ENCODE results near the gene LGALS12.
"Not testable (repeated sequence)": the region's sequence is repeated elsewhere in the genome, so short reads cannot be mapped to it uniquely, and the experiment has no call there.

Gene LGALS12

DNA sequence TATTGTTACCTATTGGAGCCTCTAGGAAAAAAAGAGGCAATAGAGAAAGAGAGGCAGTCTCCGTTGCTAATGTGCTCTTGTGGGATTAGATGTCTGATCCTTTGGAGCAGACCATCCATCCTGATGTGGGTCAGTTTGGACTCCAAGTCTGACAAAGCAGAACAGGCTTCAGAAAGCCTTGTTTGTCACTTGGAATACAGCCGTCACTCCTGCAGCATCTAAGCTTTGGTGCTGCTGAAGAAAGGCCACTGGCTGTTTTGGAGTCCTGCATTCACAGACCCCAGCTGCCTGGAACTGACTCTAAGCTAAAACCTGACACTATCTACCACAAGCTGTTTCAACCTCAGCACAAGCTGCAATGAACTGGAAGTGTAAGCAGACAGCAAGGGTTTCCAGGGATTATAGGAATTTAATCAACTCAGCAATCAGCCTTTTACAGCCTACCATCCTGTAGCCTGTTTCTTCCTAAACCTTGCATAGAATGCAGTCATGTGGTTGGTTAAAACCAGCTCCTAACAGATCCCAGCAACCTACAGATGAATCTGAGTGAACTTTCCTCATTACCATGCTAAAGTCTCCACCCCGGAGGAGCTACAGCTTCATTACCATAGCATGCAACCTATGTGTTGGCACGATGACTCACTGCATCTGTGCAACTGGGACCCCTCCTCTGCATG, 27.1 kb downstream of the LGALS12 start:
- no peak for TF ChIP-seq POLR2A (IDR thresholded peaks at IDR 0.05; ENCODE audit: low read length)
- no peak for TF ChIP-seq GATA1 (IDR thresholded peaks at IDR 0.05; ENCODE audit: low read depth, low read length)
- no peak for DNase-seq

DNA sequence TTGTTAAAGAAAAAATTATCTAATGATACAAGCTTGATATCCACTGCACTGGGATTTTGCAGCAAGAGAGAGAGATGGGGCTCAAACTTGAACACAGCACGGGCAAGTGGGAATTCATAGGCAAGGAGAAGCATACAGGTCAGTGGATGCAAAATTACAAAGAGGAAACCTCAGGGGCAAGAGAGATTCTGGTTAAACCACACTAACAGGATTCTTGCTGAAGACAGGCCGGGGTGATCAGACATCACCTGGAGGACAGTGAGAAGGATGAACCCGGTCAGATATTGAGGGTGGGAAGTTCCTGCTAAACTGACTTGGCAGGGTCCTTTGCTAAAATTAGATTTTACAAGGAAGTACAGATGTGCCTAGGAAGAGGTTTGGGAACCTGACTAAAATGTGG, 28.2 kb downstream of the LGALS12 start:
- no peak for DNase-seq
- TF ChIP-seq POLR2A (IDR thresholded peaks at IDR 0.05; ENCODE audit: low read length) = no peak
- TF ChIP-seq GATA1 (IDR thresholded peaks at IDR 0.05; ENCODE audit: low read depth, low read length) = no peak

DNA sequence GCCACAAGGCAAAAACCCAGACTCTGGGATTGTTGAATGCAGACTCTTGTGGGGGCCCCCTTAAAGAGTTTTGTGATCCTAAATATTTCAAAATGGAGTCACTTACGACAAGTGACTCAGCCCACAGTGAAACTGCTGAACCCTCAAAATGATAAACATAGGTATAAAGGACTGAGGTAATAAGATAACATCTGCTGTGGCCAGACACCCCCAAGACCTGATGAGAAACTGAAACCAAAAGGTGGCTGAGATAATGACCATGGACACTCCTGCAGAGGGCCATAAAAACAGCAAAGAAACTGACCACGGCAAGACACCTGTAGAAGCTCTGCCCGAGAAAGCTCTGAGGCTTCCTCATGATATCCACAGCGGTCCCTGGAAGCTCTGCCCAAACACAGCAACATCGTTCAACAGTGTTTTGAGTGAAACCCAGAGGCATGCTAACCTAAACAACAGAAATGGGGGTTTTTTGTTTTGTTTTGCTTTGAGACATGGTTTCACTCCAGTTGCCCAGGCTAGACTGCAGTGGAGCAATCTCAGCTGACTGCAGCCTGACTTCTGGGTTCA, 29.1 kb downstream of the LGALS12 start:
- no peak for DNase-seq
- TF ChIP-seq POLR2A (IDR thresholded peaks at IDR 0.05; ENCODE audit: low read length) (no peak), GATA1 (IDR thresholded peaks at IDR 0.05; ENCODE audit: low read depth, low read length) (no peak)

DNA sequence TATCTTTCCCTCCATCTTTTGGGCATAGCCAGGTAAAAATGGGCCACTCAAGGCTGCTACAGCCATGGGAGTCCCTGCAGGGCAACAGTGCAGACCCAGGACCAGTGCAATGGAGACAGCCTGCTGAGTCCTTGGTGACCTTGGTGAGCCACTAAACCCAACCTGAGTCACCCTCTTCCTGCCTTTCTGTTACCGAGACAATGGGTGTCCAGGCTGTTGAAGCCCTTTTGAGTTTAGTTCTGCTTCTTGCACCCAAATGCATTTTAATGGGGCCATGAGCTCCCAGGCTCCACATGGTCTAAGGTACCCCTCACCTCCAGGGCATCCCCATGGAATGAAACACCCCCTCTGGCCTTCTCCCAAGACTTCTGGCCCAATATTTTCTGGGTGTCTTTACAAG, 29.9 kb downstream of the LGALS12 start:
- DNase-seq = no peak
- TF ChIP-seq POLR2A (IDR thresholded peaks at IDR 0.05; ENCODE audit: low read length) (no peak), GATA1 (IDR thresholded peaks at IDR 0.05; ENCODE audit: low read depth, low read length) (no peak)

DNA sequence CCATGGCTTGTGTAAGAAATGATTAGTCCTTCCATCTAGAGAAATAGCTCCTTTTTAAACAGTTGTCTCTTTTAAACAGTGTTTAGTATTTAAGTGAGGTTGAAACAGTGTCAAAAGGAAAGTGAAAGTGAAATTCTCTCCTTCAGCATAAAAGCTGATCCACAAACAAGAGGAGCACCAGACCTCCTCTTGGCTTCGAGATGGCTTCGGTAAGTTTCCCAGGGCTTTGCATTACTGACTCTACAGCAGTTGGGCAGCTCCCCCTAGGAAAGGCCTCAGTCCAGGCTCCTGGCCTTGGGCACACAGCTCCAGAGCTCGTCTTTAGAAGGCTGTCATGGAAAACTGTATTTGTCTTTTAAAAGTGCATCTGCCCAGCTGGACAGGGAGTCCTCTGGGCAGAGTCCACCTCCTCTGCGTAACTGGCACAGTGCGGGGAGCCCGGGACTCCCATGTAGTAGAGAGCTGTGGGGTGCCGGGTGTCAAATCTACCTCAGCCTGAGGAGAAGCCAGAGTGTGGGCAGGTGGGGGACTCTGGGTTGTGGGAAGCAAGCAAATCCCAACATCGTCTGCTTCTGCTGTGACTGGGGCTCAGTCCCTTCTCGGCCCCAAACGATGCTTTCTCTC, 30.9 kb downstream of the LGALS12 start, which contains the start of gene PLAAT4:
Gene PLAAT4, plus strand, starts transcription at position 140 of the 624 bp plus-strand sequence. Its CDS starts 61 bp downstream, at position 201.
- DNase-seq = peak; percentile 33 to 60
- TF ChIP-seq POLR2A (IDR thresholded peaks at IDR 0.05; ENCODE audit: low read length) (no peak), GATA1 (IDR thresholded peaks at IDR 0.05; ENCODE audit: low read depth, low read length) (no peak)

DNA sequence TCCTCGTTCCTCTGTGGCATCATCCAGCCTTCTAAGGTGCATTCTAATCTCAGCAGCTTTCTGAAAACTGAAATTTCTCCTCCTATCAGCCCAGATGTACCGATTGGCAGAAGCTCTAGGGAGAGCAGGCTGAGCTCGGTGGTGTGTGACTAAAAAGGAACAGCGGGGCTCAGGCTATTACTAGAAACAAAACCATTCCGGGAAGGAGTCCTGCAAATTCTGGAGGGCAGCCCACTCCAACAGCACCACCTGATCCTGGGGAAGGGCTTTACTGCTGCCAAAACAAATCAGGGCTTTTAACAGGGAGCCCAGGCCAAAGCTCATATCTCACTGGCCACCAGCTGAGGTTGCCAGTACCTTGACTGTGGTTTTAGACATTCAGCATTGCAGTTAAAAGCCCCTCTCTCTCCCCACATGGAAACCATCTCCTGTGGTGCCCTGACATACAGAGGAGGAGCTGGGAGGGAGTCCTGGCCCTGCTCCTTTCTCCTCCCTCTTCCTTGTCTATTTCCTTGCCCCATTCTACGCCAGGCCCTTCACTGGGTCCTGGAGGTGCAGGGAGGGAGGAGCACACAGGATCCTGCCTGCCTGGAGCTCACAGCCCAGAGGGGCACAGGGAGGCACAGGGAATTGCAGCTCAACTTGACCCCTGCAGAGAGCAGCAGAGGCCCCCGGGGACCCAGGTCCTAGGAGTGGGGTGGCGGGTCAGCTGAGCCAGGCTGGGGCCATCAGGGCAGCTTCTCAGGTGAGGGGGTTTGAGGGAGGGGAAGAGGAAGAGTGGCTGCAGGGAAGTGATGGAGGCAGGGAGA, 31.6 kb downstream of the LGALS12 start:
- TF ChIP-seq GATA1 (IDR thresholded peaks at IDR 0.05; ENCODE audit: low read depth, low read length) = no peak
- no peak for DNase-seq

DNA sequence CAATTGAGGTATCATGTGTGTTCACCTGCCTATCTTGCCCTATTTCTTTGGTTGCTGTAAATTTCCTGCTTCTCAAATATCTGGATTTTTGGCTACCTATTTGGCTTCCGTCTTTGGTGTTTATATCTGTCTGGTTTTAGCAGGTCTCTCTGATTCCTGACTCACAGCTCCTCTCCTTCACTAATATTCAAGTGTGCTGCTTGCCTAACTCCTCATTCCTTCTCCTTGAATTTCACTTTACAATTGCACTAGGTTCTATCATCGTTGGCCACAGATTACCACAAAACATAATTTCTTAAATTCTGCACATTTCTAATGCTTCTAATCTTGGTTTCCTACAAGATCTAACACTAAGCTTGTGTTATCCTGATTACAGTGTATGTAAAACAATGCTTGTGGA, 36.6 kb downstream of the LGALS12 start:
- not testable (repeated sequence) for DNase-seq

DNA sequence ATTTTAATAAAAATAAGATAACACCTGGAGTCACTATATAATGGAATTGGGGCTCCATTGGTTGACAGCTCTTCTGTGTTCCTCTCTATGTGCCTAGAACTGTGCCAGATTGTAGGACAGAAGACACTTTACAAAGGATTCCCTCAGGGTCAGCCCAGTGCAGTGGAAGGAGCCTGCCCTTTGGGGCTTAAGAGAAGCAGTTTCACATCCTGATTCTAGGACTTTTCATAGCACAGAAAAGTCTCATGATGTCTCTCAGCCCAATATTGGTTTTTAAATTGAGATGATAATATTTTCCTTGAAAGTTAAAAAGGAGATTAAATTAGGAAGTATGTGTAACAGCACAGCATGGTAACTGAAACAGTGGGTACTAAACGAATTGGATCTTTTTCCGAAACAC, 37.8 kb downstream of the LGALS12 start:
- no peak for TF ChIP-seq POLR2A (IDR thresholded peaks at IDR 0.05; ENCODE audit: low read length)
- TF ChIP-seq GATA1 (IDR thresholded peaks at IDR 0.05; ENCODE audit: low read depth, low read length) = no peak
- DNase-seq = no peak

DNA sequence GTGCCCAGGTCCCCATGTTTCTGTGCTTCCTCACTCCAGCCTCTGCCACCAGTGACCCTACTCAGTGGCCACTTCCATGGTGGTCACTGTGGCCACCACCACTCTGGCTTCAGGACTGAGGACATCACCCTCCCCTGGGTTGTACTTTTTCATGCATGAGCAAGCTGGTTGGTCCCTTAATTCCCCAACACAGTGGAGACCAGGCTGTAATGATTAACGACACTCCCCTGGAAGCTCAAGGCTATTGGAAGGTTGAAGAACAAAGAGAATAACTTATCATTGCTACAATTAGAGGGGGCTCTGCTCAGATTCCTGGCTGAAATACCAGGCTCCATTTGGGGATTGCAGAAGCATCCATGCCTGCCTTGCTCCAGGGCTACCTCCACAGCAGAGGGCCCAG, 41.2 kb downstream of the LGALS12 start:
- DNase-seq = no peak
- TF ChIP-seq POLR2A (IDR thresholded peaks at IDR 0.05; ENCODE audit: low read length) (no peak), GATA1 (IDR thresholded peaks at IDR 0.05; ENCODE audit: low read depth, low read length) (no peak)

DNA sequence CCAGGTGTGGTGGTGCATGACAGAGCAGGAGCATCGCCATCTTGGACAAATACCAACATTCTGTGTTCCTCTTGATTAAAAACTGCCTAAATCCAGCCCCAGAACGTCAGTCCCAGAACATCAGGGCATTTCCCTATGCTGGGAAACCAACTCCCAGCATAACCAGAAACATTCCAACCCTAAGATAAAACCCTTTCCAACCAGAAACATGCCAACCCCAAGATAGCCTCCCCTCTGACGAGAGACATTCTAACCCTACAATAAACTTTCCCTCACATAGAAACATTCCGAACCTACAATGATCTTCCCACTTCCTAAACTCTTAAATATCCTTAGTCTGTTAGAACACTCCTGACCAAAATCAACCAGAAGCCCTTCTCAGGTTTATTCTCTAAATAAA, 42.3 kb downstream of the LGALS12 start:
- TF ChIP-seq GATA1 (IDR thresholded peaks at IDR 0.05; ENCODE audit: low read depth, low read length) (no peak), POLR2A (IDR thresholded peaks at IDR 0.05; ENCODE audit: low read length) (no peak)
- no peak for DNase-seq

DNA sequence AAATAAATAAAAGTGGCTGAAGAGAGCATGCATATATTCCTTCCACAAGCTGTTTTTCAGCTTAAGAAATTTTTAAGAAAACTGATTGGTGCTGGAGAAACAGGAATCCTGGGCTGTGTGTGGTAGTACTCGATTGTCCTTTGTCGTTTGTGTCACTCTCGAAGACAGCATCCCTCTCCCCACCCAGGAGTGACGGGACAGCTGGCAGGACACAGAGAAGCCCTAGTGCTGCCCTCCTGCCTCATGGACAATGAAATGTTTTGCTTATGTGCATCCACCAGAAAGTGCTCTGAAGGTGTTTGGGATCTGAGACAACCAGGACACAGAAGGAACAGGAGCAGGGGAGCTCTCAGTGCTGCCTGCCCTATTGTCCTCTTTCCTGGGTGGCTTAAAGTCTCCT, 43.5 kb downstream of the LGALS12 start:
- TF ChIP-seq GATA1 (IDR thresholded peaks at IDR 0.05; ENCODE audit: low read depth, low read length) = no peak
- TF ChIP-seq POLR2A (IDR thresholded peaks at IDR 0.05; ENCODE audit: low read length) = no peak

DNA sequence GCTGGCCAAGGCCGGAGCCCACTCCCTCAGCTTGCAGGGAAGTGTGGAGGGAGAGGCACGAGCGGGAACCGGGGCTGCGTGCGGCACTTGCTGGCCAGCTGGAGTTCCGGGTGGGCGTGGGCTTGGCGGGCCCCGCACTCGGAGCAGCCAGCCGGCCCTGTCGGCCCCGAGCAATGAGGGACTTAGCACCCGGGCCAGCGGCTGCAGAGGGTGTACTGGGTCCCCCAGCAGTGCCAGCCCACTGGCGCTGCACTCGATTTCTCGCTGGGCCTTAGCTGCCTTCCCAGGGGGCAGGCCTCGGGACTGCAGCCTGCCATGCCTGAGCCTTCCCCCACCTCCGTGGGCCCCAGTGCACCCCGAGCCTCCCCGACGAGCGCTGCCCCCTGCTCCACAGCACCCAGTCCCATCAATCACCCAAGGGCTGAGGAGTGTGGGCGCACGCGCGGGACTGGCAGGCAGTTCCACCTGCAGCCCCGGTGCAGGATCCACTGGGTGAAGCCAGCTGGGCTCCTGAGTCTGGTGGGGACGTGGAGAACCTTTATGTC, 44.3 kb downstream of the LGALS12 start:
- not testable (repeated sequence) for DNase-seq

More for the DNA sequence above, 43.5 kb downstream of the LGALS12 start:
- DNase-seq = no peak

DNA sequence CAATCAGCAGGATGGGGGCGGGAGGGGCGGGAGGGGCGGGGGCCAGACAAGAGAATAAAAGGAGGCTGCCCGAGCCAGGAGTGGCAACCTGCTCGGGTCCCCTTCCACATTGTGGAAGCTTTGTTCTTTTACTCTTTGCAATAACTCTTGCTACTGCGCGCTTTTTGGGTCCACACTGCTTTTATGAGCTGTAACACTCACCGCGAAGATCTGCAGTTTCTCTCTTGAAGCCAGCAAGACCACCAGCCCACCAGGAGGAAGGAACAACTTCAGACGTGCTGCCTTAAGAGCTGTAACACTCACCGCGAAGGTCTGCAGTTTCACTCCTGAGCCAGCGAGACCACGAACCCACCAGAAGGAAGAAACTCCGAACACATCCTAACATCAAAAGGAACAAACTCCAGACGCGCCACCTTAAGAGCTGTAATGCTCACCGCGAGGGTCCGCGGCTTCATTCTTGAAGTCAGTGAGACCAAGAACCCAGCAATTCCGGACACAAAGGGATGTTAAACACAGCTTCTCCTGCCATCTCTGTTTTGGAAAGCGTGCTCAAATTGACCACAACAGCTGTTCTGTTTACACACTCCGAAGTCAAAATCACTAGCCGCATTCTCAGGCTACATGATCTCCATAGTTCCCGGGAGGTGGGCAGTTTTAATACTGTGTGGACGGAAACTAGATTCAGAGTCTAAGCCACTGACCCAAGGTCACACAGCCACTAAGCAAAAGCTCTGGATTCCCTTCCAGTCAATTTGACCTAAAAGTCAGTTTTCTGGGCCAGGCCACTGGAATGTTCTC, 45.4 kb downstream of the LGALS12 start:
- DNase-seq = no peak
- TF ChIP-seq POLR2A (IDR thresholded peaks at IDR 0.05; ENCODE audit: low read length) = no peak
- no peak for TF ChIP-seq GATA1 (IDR thresholded peaks at IDR 0.05; ENCODE audit: low read depth, low read length)

All from erythroblast (primary cell).